Caco-2 (cell line): ENCODE data around the gene RAPGEF2. TPM values are rescaled to one million over a fixed set of nuclear protein-coding genes. Genes with fewer than 3 reads are reported as not detected.

ENCODE experiments used
- BruUV-seq: library from RNA; stranded (reverse); fragments of 400-500 nt; replicated peaks from 2 replicates; lab custom pipeline; 2021; lab: Mats Ljungman, UMichigan
- CTCF ChIA-PET: fragments of 300-600 bp; sonication (Branson Sonifier 250); formaldehyde crosslinking; loops from one replicate; lab custom pipeline; 2022; ENCODE audit warnings: antibody characterized with exemption; lab: Charles Lee
- POLR2A ChIA-PET: fragments of 300-600 bp; sonication (Branson Sonifier 250); formaldehyde crosslinking; loops from one replicate; lab custom pipeline; 2022; ENCODE audit warnings: antibody characterized with exemption; lab: Charles Lee
- DNase-seq, 2 experiments: peaks; one replicate each; pipeline versions ENCODE4 v3.0.0 to v3.0.0-alpha.2; 2020 to 2022
- H3K27me3 ChIP-seq: replicated peaks from 2 replicates; pipeline ENCODE4 v1.6.0; 2011; ENCODE audit warnings: low read length; ENCODE audit not compliant: control insufficient read depth, insufficient read depth
- H3K36me3 ChIP-seq: 2 replicates; pipeline ENCODE4 v1.5.1; 2011; ENCODE audit warnings: low read length; ENCODE audit not compliant: control insufficient read depth, insufficient read depth
- H3K4me1 ChIP-seq: fragments of 250-450 bp; sonication (Bioruptor Pico); 2 replicates; pipeline ENCODE4 v1.5.1; 2020; ENCODE audit warnings: mild to moderate bottlenecking
- H3K4me3 ChIP-seq: 2 replicates; pipeline ENCODE4 v1.5.1; 2011; ENCODE audit warnings: low read depth, mild to moderate bottlenecking, control low read depth, low read length
- H3K9me3 ChIP-seq: fragments of 250-450 bp; sonication (Bioruptor Pico); 2 replicates; pipeline ENCODE4 v1.5.1; 2020; ENCODE audit warnings: mild to moderate bottlenecking, moderate library complexity
- H3K27ac Mint-ChIP-seq: one replicate; pipeline ENCODE4 v1.8.0; 2022; ENCODE audit warnings: mixed read lengths; ENCODE audit not compliant: unreplicated experiment
- H3K27me3 Mint-ChIP-seq: one replicate; pipeline ENCODE4 v1.8.0; 2022; ENCODE audit warnings: mixed read lengths; ENCODE audit not compliant: insufficient read depth, unreplicated experiment
- H3K36me3 Mint-ChIP-seq: one replicate; pipeline ENCODE4 v1.8.0; 2022; ENCODE audit warnings: mild to moderate bottlenecking, mixed read lengths; ENCODE audit not compliant: insufficient read depth, unreplicated experiment
- H3K4me1 Mint-ChIP-seq: one replicate; pipeline ENCODE4 v1.8.0; 2022; ENCODE audit warnings: low read depth, mixed read lengths; ENCODE audit not compliant: unreplicated experiment
- H3K4me3 Mint-ChIP-seq: one replicate; pipeline ENCODE4 v1.8.0; 2022; ENCODE audit warnings: mild to moderate bottlenecking, moderate library complexity, mixed read lengths; ENCODE audit not compliant: unreplicated experiment
- H3K9me3 Mint-ChIP-seq: one replicate; pipeline ENCODE4 v1.8.0; 2022; ENCODE audit warnings: mixed read lengths; ENCODE audit not compliant: unreplicated experiment
- intact Hi-C: fragments of 100-400 bp; cut with micrococcal nuclease; formaldehyde crosslinking; loops from one replicate; pipeline ENCODE4 v1.10.0; 2022; ENCODE audit not compliant: unreplicated experiment
- total RNA-seq: library from RNA; stranded (reverse); gene quantifications from 2 replicates; pipeline ENCODE4 v1.2.3, GENCODE V29; 2022
- TF ChIP-seq, protein P1 (sequence below), 2 experiments: fragments of 200-600 bp in 1 of 2; IDR thresholded peaks; 1 replicate in 1 of 2; 2 replicates in 1 of 2; pipeline versions ENCODE4 v1.5.1 to v1.8.0; 2011 to 2022; ENCODE audit warnings: antibody characterized with exemption in 1 of 2, control low read depth in 1 of 2, inconsistent platforms in 1 of 2, low read depth in 1 of 2, low read length in 1 of 2, mild to moderate bottlenecking in 1 of 2, moderate library complexity in 1 of 2; ENCODE audit not compliant: insufficient read depth in 1 of 2, severe bottlenecking in 1 of 2, unreplicated experiment in 1 of 2

RAPGEF2 gene
- total RNA-seq, 1 experiment from 2014 or later: 67.6 TPM

DNA sequence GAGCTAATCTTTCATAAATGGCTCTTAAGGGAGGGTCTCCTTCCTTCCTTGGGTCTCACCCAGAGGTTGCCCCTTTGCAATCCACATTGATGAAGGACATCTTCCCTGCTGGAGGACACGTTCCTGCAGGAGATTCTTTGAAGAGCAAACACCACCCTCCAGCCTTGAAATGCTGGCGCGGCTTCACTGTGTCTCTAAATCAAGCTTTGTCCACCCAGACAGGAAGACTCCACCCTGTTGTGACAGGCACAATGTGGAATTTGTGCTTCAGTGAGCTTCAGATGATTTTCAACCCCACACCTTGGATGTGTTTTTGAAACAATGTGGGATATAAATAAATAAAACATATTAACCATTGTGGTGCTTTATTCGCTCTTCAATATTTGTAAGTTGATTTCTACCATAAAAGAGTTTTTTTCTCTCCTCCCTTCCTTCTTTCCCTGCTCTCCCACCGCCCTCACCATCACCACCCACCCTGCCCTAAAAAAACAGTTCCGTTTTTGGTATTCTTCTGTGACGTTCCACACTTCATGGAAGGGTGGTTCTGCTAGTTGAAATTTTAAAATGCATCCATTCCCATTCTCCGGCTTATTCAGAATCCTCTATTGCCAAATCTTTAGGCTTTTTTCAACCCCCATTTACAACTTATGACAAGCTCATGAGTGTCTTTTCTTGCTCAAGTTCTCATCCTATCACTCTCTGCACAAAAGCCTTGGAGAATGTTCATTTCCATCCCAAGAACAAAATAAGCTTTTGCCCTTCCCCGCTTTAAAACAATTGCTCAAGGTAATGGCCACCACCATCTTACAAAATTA is 264.3 kb downstream of the RAPGEF2 start:
- no peaks in the 10 kb centered on the region for H3K4me1 Mint-ChIP-seq
- Histone ChIP-seq H3K36me3 (no peaks in the 10 kb centered on the region), H3K4me3 (no peak overlapping the region), H3K9me3 (no peaks in the 10 kb centered on the region), H3K27me3 (no peaks in the 10 kb centered on the region), H3K4me1 (no peaks in the 10 kb centered on the region)
- no peak overlapping the region for H3K27ac Mint-ChIP-seq
- no peak for DNase-seq
- no peak overlapping the region for H3K4me3 Mint-ChIP-seq
- H3K9me3 Mint-ChIP-seq: no peaks in the 10 kb centered on the region
- BruUV-seq: no TSS peak
- H3K36me3 Mint-ChIP-seq: peaks cover 27% of the 10 kb centered on the region
- TF ChIP-seq, protein P1, sequence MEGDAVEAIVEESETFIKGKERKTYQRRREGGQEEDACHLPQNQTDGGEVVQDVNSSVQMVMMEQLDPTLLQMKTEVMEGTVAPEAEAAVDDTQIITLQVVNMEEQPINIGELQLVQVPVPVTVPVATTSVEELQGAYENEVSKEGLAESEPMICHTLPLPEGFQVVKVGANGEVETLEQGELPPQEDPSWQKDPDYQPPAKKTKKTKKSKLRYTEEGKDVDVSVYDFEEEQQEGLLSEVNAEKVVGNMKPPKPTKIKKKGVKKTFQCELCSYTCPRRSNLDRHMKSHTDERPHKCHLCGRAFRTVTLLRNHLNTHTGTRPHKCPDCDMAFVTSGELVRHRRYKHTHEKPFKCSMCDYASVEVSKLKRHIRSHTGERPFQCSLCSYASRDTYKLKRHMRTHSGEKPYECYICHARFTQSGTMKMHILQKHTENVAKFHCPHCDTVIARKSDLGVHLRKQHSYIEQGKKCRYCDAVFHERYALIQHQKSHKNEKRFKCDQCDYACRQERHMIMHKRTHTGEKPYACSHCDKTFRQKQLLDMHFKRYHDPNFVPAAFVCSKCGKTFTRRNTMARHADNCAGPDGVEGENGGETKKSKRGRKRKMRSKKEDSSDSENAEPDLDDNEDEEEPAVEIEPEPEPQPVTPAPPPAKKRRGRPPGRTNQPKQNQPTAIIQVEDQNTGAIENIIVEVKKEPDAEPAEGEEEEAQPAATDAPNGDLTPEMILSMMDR (IDR thresholded peaks at IDR 0.05; ENCODE audit: insufficient read depth in 1 of 2, low read depth in 1 of 2, low read length in 1 of 2, severe bottlenecking in 1 of 2, unreplicated experiment in 1 of 2): no peak
- ChIA-PET POLR2A (no interaction called here), CTCF (no interaction called here)
- no peaks in the 10 kb centered on the region for H3K27me3 Mint-ChIP-seq
- intact Hi-C loops: no loop called here

DNA sequence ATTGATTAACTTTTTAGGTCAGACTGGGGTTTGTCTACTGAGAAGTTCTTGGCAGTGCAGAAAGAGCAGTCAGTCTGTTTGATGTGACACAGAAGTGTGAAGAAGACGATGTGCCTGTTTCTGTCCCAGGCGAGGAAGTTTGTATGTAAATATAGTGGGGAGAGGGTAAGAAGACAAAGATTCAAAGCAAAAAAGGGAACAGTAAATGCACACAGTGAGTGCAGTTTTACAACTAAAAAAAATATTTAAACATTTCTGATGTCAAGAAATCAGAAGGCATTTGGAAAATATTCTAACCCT is 264.9 kb downstream of the RAPGEF2 start:
- CTCF ChIA-PET: no interaction called here
- POLR2A ChIA-PET: no interaction called here
- no peaks in the 10 kb centered on the region for H3K4me1 ChIP-seq
- Mint-ChIP-seq H3K4me1 (no peaks in the 10 kb centered on the region), H3K27me3 (no peaks in the 10 kb centered on the region), H3K27ac (no peak overlapping the region), H3K4me3 (no peak overlapping the region), H3K36me3 (peaks cover 26% of the 10 kb centered on the region), H3K9me3 (no peaks in the 10 kb centered on the region)
- TF ChIP-seq, protein P1 (IDR thresholded peaks at IDR 0.05; ENCODE audit: insufficient read depth in 1 of 2, low read depth in 1 of 2, low read length in 1 of 2, severe bottlenecking in 1 of 2, unreplicated experiment in 1 of 2): no peak
- no peaks in the 10 kb centered on the region for H3K27me3 ChIP-seq
- DNase-seq: no peak
- H3K36me3 ChIP-seq: no peaks in the 10 kb centered on the region
- no peak overlapping the region for H3K4me3 ChIP-seq
- BruUV-seq: no TSS peak
- H3K9me3 ChIP-seq: no peaks in the 10 kb centered on the region
- intact Hi-C loops: no loop called here

DNA sequence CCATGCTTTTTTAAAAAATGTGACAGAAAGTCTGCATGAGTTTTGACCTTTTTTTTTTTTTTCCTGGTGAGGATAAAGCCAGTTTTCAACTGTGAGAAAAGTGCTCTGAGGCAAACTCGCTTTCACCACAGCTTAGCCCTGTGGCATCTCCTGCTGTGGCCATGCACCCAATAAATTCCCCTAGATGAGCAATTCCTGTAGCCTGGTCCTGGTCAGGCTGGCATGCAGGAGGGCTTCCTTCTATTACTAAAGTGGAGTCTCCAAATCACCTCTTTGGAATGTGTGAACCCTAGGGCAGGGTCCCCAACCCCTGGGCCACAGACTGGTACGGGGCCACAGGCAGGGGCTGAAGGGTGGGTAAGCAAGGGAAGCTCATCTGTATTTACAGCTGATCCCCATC is 265.4 kb downstream of the RAPGEF2 start:
- CTCF ChIA-PET: no interaction called here
- Histone ChIP-seq H3K4me1 (no peaks in the 10 kb centered on the region), H3K27me3 (no peaks in the 10 kb centered on the region), H3K36me3 (no peaks in the 10 kb centered on the region), H3K9me3 (no peaks in the 10 kb centered on the region), H3K4me3 (no peak overlapping the region)
- Mint-ChIP-seq H3K4me1 (no peaks in the 10 kb centered on the region), H3K27me3 (no peaks in the 10 kb centered on the region), H3K27ac (no peak overlapping the region), H3K36me3 (peaks cover 22% of the 10 kb centered on the region), H3K4me3 (no peak overlapping the region), H3K9me3 (no peaks in the 10 kb centered on the region)
- intact Hi-C loops: no loop called here
- DNase-seq: no peak
- no TSS peak for BruUV-seq
- TF ChIP-seq, protein P1 (IDR thresholded peaks at IDR 0.05; ENCODE audit: insufficient read depth in 1 of 2, low read depth in 1 of 2, low read length in 1 of 2, severe bottlenecking in 1 of 2, unreplicated experiment in 1 of 2): no peak
- POLR2A ChIA-PET: no interaction called here
